ENCODE data around the gene MME.
A peak's percentile ranks its signal among the peaks of the same experiment; 100 is the strongest.
"Not testable (repeated sequence)": the region's sequence is repeated elsewhere in the genome, so short reads cannot be mapped to it uniquely, and the experiment has no call there.

MME gene

GRCh38 chr3:155194973-155195957, 115.1 kb downstream of the MME start:
- no peak for DNase-seq

GRCh38 chr3:155196131-155197021, 116.3 kb downstream of the MME start:
- no peak for DNase-seq

GRCh38 chr3:155197786-155198185, 117.7 kb downstream of the MME start:
- no peak for DNase-seq

GRCh38 chr3:155202626-155203025, 122.5 kb downstream of the MME start:
- DNase-seq: no peak

GRCh38 chr3:155204851-155205250, 124.7 kb downstream of the MME start:
- no peak for DNase-seq

GRCh38 chr3:155208183-155208800, 128.2 kb downstream of the MME start:
- no peak for DNase-seq

- DNase-seq: no peak
These were observed 130.6 kb downstream of the MME start for GRCh38 chr3:155210736-155211135.

GRCh38 chr3:155211266-155211665, 131.1 kb downstream of the MME start:
- DNase-seq: no peak

- DNase-seq: no peak
These were observed 131.8 kb downstream of the MME start for GRCh38 chr3:155211940-155212339.

- DNase-seq: not testable (repeated sequence)
These were observed 135.9 kb downstream of the MME start for GRCh38 chr3:155216007-155216406.

GRCh38 chr3:155217591-155217990, 137.5 kb downstream of the MME start:
- no peak for DNase-seq

- DNase-seq: no peak
These were observed 138.3 kb downstream of the MME start for GRCh38 chr3:155218462-155218861.

- no peak for DNase-seq
These were observed 139.0 kb downstream of the MME start for GRCh38 chr3:155219106-155219505.

- DNase-seq: no peak
These were observed 145.3 kb downstream of the MME start for GRCh38 chr3:155225417-155225816.

GRCh38 chr3:155227141-155227540, 147.0 kb downstream of the MME start:
- no peak for DNase-seq

- DNase-seq: peak; percentile 35
These were observed 148.6 kb downstream of the MME start for GRCh38 chr3:155228676-155229075.

GRCh38 chr3:155229086-155229485, 149.0 kb downstream of the MME start:
- DNase-seq: no peak

- DNase-seq: no peak
These were observed 150.3 kb downstream of the MME start for GRCh38 chr3:155230382-155230781.

- no peak for DNase-seq
These were observed 151.7 kb downstream of the MME start for GRCh38 chr3:155231792-155232191.

GRCh38 chr3:155232605-155233004, 152.5 kb downstream of the MME start:
- no peak for DNase-seq

GRCh38 chr3:155233213-155233612, 153.1 kb downstream of the MME start:
- DNase-seq: no peak
